Ramos (cell line): ENCODE results near the gene TYW1B.
"Not testable (repeated sequence)": the region's sequence is repeated elsewhere in the genome, so short reads cannot be mapped to it uniquely, and the experiment has no call there.

Experiments
- in situ Hi-C: fragments of 300-500 bp; cut with MboI; formaldehyde crosslinking; loops from one replicate; pipeline ENCODE4 v1.14.3; 2022; ENCODE audit warnings: low sequenced_read_pairs; ENCODE audit not compliant: unreplicated experiment

TYW1B gene

DNA sequence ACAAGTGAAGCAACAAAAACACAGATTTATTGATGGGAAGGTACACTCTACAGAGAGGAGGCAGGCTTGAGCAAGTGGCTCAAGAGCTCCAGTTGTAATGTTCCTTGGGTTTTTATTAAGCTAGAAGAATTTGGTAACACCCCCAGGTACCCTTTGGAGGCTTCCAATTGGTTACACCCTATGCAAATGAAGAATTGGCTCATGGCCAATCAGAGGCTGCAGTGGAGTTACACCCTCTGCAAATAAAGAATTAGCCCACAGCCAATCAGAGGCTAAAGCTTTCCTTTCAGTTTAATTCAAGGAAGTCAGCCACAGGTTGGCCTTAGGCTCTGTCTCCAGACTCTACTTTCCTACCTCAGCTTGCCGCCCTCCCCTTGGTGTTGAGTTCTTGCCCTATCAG lies 10.3 kb downstream of the TYW1B start:
- in situ Hi-C loops = not testable (repeated sequence)

DNA sequence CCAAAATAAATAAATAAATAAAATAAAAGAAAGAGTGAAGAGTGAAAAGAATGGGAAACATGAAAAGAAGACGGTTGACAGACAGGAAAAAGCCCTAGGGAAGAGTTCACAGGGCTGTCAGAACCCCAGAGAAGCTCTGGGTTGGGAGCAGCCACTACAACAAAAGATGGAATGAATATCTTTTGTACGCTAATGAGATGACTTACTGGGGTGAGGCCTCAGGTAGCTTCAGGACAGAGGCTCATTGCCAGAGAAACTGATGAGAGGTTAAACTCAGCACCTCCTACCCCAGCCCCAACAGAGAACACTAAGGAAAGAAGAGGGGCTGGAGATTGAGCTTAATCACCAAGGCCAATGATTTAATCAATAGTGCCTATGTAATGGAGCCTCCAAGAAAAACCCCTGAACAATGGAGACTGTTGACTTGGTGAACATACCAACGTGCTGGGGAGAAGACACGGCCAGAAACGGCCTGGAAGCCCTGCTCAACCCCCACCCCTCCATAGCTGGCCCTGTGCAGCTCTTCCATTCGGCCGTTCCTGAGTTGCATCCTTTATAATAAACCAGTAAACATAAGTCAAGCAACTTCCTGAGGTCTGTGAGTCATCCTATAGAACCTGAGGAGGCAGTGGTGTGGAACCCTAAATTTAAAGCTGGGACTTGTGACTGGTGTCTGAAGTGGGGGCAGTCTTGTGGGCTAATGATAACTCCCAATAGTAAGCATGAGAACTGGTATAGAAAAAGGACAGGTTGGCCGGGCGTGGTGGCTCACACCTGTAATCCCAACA lies 11.4 kb downstream of the TYW1B start:
- in situ Hi-C loops = not testable (repeated sequence)

DNA sequence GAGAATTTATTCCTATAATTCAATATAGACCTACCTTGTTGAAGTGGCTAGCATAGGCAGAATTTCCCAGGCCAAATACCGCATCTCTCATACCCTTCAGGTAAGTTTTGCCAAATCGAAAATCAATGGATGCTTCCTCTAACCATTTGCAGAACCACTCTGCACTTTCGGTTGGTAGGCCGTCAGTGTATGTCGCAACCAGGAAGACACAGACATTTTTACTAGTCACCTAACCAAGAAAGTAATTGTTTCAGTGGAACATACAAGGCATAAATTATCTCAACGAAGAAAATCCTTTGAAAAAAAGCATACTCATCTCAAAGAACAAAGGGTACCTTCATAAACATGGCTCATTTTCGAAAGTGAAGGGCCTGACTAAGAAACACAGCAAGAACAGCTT lies 17.6 kb downstream of the TYW1B start:
- in situ Hi-C loops = not testable (repeated sequence)

DNA sequence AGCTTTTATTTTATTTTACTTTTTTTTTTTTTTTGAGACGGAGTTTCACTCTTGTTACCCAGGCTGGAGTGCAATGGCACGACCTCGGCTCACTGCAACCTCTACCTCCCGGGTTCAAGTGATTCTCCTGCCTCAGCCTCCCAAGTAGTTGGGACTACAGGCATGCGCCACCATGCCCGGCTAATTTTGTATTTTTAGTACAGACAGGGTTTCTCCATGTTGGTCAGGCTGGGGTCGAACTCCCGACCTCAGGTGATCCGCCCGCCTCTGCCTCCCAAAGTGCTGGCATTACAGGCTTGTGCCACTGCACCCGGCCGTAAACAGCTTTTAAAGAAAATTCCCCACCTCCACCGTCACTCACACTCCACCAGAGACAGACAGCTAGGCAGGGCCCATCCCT lies 19.5 kb downstream of the TYW1B start:
- in situ Hi-C loops = not testable (repeated sequence)

DNA sequence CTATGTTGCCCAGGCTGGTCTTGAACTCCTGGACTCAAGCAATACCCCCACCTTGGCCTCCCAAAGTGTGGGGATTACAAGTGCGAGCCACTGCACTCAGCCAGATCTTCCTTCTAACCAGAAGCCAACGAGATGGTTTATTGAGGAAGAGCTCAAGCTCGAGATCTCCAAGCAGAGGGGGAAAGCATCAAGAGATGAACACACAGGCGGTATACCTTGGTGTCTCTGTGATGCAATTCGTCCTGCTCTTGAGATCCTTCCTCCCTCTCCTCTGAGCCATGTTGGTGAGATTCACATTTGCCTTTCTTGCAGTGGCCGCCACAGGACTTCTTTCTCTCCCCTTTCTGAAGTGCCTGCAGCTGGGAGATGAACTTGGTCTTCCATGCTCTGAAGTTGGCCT lies 21.1 kb downstream of the TYW1B start:
- in situ Hi-C loops = not testable (repeated sequence)

DNA sequence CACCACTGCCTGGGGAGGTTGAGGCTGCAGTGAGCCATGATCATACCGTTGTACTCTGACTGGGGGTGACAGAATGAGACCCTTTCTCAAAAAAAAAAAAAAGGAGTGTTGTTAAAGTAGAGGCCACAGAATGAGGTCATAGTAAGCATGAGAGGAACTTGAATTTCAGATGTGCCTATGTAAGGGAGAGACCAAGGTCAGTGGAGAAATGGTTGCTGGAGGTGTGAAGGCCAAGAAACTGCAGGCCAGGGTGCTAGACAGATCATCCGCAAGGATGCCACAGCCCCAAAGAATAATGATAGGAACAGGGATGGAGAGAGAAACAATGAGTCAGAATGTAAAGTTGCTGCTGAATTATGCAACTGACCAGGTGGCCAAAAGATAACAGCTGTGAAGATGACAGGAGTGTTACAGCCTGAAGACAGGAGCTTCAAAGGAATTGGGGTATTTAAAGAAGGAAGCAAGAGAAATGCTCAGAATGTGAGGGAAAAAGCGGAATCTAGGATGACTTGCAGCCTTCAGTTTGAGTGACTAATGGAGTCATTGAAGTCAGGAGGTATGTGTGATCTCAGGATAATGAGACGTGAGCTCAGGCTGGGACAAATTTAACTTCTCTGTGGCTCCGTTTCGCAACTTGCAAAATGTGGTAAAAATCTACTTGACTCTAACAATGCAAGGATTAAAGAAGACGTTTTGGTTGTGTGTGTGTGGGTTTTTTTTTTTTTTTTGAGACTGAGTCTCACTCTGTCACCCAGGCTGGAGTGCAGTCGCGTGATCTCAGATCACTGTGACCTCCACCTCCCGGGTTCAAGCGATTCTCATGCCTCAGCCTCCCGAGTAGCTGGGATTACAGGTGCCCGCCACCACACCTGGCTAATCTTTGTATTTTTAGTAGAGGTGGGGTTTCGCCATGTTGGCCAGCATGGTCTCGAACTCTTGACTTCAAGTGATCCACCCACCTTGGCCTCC lies 22.2 kb downstream of the TYW1B start:
- in situ Hi-C loops = no loop called here

DNA sequence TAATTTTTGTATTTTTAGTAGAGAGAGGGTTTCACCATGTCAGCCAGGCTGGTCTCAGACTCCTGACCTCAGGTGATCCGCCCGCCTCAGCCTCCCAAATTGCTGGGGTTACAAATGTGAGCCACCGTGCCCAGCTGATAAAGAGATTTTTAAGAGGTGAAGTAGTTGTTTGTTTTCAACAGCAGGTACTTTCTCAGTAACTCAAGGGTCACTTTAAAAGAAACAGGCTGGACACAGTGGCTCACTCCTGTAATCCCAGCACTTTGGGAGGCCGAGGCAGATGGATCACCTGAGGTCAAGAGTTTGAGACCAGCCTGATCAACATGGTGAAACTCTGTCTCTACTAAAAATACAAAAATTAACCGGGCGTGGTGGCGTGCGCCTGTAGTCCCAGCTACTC lies 24.2 kb downstream of the TYW1B start:
- in situ Hi-C loops = not testable (repeated sequence)

DNA sequence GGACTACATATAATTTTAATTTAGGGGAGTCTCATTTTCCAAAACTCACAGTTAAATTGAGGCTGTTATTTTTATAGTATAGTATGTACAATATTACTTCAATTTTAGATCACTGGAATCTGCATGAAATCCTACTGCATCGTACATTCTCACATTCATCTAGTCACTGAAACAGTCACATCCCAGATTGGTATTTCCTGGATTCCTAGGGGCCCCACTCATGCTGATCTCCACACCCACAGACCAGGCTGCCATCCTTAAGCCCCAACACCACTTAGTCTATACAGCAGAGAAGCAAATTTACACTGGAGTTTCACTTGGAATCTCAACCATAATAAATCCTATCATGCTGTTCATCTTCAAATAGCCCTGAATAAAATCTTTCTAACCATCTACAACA lies 26.4 kb downstream of the TYW1B start:
- in situ Hi-C loops = not testable (repeated sequence)

DNA sequence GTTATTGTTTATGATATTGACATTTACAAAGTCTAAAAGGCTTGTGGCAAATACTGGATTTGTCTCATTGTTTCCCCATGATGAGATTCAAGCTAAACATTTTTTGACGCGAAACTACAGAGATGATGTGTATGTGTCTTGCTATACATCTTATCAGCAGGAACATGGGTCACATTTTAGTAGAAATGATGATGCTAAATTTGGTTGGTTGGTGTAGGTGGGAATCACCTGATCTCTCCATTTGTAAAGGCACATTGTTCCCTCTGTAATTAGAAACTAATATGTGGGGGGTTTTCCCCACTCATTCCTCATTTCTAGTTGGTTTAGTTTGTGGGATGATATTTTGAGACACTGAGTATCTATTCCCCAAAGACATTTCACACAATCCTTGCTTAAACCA lies 32.6 kb downstream of the TYW1B start:
- in situ Hi-C loops = not testable (repeated sequence)

DNA sequence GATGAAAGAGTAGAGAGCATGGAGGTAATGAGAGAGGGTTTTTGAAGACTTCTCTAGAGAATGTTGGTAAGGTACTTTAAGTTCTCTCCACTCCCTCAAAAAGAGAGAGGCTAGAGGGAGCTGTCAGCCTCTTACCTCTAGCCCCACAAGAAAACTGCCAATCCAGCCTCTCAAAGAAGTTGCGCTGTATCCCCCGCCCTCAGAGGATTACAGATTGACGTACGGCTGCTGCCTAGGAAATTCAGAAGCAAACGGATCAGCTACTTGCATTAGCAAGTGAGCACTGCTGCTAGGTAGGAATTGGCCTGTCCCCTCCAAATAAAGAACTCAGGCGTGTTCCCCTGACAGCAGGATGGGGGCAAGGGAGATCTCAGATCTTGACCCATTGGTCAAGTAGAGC lies 34.2 kb downstream of the TYW1B start:
- in situ Hi-C loops = no loop called here

DNA sequence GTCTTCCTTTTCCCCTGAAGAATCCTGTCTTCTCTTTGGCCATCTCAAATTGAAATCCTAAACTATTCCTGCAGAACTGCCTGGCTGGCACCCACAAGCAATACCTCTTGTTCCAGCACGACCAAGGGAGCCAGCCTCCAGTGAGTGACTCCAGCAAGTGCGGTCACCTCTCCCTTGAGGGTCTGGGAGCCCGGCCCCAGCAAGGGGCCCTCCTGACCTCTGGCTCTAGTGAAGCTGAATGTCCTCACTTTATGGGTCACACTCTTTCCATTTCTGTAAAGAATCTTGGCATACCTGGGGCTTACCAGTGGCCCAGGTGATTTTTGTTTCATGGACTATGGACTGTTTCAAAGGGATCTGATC lies 37.3 kb downstream of the TYW1B start:
- in situ Hi-C loops = not testable (repeated sequence)

DNA sequence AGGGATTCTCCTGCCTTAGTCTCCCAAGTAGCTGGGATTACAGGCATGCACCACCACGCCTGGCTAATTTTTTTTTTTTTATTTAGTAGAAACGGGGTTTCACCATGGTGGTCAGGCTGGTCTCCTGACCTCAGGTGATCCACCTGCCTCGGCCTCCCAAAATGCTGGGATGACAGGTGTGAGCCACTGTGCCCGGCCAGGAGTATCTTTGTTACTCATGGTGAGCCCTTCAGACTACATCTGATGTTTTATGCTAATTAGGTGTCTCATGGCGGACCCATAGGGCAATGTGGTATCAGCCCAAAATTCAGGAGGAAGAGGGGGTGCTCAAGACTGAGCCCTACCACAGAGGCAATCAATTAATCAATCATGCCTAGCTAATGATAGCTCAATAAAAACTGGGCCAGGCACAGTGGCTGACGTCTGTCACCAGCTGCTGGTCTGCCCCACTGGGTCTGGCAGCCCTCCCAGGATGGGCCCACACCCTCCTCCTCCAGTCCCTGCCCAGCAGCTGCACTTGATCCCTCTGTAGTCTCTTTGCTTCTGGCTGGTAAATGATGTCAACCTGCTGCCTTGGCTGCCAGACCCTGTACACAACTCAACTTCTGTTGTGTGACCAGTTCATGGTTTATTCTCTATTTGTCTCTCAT lies 37.8 kb downstream of the TYW1B start:
- in situ Hi-C loops = not testable (repeated sequence)

DNA sequence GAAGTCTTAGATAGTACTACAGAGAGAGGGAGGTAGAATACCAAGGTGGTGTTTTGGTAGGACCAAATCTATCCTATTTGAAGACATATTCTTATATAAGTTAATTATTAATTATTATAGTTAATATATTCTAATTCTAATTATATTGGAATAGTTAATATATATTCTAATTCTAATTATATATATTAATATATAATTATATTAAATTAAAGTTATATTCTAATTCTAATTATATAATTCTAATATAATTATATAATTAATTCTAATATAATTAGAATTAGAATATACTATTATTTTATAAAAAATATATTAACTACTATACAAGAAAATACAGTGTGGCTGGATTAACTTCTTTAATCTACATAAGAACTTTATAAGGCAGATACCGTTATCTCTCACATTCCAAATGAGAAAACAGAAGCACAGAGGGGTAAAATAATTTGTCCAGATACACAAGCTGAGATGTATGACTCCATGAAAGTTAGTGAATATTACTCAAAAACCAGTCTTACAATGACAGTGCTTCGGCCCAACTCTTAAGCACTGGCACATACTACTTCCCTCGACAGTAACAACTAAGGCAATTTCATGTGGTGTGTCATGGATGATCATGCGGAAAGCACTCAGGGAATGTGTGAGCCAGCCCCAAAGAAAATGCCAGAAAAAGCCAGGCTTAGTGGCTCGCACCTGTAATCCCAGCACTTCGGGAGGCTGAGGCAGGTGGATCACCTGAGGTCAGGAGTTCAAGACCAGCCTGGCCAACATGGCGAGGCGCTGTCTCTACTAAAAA lies 42.6 kb downstream of the TYW1B start:
- in situ Hi-C loops = no loop called here

DNA sequence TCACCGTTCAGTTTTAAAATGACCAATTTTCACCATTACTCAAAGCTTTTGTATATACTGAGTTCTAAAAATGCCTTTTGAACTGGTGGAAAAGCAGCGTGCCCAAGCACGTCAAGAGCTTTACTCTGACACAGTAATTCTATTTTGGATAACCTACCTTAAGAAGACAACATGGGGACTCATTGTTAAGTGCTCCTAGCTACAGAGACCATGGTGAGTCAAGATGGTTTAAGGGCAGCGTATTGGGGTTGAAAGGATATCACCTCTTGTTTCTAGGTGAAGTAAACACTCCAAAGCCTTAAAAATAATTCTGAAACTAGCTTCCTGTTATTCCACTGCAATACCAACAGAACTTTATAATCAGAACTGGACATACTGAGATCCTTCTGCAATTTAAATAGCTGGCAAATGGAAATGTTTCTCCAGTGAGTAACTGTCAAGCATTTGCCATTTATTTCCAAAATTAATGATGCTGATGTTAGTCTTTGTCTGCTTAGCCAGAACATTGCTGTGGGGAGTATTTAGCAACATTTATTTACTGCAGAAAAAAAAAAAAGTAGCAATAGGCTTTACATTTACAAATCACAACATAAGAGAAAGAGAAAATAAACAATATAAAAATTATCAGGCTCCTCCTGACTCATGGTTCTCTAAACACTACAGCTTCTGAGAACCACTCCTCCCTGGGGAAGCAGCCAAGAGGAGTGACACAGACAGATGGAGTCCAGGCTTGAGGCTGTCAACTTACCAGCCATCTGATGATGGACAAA lies 44.2 kb downstream of the TYW1B start:
- in situ Hi-C loops = not testable (repeated sequence)

DNA sequence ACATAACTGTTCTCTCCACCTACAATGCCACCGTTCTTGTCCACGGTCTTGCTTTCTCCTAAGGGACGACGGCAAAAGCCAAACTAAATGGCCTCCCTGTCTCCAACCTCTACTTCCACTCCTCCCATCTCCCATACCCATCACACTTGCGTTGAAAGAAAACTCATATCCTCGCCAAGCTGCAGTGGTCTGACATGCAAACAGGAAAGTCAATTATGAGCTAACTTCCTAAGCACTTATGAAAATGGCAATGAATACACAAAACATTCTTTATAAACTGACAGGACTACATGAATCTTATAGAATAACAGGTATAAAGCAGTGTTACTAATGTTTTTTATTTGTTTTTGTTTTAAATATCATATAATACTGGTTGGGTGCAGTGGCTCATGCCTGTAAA lies 46.4 kb downstream of the TYW1B start:
- in situ Hi-C loops = no loop called here

DNA sequence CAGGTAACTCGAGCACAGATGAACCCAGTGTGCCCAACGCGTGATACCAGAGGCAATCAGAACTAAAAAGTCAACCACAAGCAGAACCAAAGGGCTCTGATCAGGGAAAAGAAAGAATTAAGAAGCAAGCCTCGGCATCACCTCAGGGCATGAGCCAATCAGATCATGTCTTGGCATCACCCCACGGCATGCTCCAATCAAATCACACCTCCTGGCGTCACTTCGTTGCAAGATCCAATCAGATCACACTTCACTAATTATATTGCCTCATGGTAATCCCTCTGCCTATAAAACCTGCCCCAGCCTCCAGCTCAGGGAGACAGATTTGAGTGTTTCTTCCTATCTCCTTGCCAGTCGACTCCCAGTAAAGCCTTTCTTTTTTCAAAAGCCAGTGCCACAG lies 46.8 kb downstream of the TYW1B start:
- in situ Hi-C loops = no loop called here

DNA sequence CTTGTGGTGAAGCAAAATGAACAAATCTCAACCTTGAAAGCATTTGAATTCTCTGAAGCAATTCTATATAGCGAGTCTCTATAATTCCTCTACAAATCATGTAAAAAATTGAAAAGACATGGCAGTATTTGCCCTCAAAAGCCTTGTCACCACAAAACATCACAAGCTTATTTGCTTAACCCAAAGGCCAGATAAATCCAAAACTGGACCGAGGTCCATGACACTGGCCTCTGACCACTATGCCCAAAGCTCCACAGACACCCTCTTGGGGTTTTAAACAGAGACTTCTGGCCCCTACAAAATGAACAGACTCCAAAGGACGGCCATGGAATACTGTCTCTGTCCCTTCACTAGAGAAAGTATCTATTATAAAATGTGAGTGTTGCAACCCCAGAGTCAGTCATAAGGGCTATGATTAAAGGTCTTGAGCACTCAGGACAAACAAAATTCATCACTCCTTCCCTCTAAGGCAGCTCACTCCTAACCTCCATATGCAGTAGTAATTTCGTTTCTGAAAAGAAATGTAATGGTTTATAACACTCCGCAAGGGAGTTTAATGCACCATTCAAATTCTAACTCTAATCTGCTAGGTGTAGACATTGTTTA lies 47.6 kb downstream of the TYW1B start:
- in situ Hi-C loops = not testable (repeated sequence)

DNA sequence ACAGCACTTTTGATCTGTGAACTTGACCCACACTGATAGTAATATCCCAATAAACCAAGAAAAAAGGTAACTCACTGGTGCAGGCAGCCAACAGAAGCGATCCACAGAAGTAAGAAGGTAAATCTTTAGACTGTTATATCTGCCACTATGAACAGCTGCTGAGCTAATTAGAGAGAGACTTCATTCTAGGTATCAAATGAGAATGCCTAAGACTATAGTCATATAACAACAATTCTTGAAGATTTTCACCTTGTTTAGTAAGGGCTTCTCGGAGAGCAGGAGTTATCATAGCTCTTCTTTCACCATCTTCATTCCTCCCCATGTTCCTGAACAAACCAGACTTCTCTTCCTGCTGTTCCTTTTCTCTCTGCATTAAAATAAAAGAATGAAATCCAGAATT lies 50.8 kb downstream of the TYW1B start:
- in situ Hi-C loops = not testable (repeated sequence)

DNA sequence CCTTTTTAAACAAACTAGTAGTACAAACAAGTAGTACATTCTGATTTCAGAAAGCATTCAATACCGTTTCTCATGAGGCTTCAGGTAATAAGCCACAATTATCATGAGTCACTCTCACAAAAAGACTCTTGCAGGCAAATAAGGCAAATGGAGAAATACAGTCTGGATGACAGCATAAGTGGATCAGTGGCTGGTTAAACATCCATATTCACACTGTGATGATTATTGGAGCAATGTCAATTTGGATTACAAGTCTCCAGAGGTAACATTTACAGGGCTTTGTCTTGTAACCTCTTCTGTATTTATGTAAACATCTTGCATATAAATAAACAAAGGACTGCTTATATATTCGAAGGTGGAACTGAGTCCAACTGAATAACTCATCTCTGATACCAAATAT lies 55.4 kb downstream of the TYW1B start:
- in situ Hi-C loops = not testable (repeated sequence)
